Hair follicular keratinocyte (primary cell): Measurements from ENCODE around the gene COPS2. TPM values are rescaled to one million over a fixed set of nuclear protein-coding genes. Genes with fewer than 3 reads are reported as not detected.

ENCODE experiments used
- total RNA-seq: library from RNA; depleted of rRNA; stranded (reverse); fragments of >200 nt; gene quantifications from 2 replicates; pipeline ENCODE4 v1.2.3, GENCODE V29; 2015

The COPS2 gene
- total RNA-seq, result 35.8 and 38.8 TPM in 2 replicates

DNA sequence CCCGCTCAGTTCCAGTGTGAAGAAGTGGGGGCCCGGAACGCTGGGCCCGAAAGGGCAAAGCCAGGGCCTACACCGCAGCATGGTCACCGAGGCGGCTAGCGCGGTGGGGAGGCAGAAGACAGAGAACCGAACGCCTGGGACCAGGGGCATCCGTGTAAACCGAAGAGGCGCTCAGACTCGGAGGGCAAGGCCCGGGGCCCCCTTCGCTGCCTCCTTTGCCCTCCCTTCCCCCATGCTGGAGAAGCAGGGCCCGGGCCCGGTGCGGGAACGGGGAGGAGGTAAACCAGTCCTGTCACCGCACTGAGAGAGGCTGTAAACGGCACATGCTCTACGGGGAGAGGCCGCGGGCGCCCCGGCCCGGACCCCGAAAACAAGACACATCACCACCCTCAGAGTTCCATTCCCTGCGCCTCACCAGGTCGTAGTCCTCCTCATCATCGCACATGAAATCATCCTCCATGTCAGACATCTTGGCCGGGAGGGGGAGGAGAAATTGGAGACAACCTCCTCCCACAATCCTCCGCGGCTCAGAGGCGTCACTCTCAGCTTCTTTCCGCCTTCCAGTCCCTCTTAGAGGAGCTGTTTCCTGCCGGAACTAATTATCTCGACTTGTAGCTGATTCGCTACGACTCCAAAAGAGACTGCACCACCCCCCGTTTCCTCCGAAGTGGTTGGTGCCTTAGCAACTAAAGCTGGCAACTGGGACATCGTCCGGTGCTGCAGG lies at the start of gene COPS2:
COPS2 (minus strand) TSS at position 490 of the 724 bp plus-strand sequence; CDS start at position 469, 21 bp downstream.

DNA sequence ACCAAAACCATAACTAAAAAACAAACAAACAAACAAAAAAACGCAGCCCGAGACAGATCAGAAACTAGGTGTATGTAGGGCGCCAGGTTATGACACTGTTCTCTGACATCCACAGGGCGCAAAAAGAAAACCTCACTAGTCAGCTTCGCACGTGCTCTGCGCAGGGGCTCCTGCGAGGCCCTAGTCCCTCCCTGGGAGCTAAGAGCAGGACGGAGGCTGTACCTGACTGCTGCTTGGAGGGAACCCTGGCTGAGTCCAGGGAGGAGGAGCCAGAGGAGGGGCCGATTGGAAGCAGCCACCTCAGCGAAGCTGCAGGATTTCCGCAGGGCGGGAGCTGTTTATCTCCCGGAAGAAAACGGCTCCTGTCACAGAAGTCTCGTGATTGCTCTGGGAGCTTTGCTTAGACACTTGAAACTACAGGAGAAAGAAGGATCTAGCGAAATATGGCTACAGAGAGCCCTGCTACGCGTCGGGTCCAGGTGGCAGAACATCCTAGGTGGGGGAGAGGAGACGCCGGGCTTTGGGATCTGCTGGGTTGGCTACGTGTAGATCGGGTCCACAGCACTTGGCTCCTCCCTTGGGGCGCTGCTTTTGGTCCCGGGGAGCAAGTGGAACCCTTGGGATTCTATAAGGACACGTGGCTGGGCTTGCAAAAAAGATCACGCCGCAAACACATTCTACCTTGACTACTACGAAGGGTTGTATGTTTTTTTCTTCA lies 14.6 kb upstream of the COPS2 start, which contains the start of gene GALK2:
GALK2 (plus strand) TSS at position 368 of the 718 bp plus-strand sequence; CDS start at position 444, 76 bp downstream.

Other genes with a start within 250 kb of the COPS2 start
- gene SHC4, start 191.7 kb downstream of the COPS2 start, total RNA-seq, result 0.04 and 0.31 TPM in 2 replicates
- 6.0 and 9.7 TPM in 2 replicates for gene SECISBP2L, start 109.2 kb downstream of the COPS2 start, total RNA-seq
- gene GALK2, start 14.6 kb upstream of the COPS2 start, total RNA-seq, result 33.3 and 42.3 TPM in 2 replicates